Muscle layer of duodenum (tissue), 2 donors: Measurements from ENCODE around the gene PLCG1.

Source experiments
- H3K27ac ChIP-seq: one replicate; pipeline ENCODE4 v1.7.0; 2013; ENCODE audit warnings: mild to moderate bottlenecking, low read length
- H3K27me3 ChIP-seq: one replicate; pipeline ENCODE4 v1.7.0; 2013; ENCODE audit warnings: low read depth, mild to moderate bottlenecking, control low read depth, low read length
- H3K36me3 ChIP-seq, 2 donors: one replicate each; pipeline ENCODE4 v1.7.0; 2013; ENCODE audit warnings: low read length in 2 of 2, control low read depth in 1 of 2, mild to moderate bottlenecking in 1 of 2; ENCODE audit not compliant: insufficient read depth in 2 of 2, control insufficient read depth in 1 of 2
- H3K4me1 ChIP-seq, 2 donors: one replicate each; pipeline ENCODE4 v1.7.0; 2013; ENCODE audit warnings: low read length in 2 of 2, mild to moderate bottlenecking in 2 of 2, control low read depth in 1 of 2, moderate library complexity in 1 of 2; ENCODE audit not compliant: insufficient read depth in 2 of 2, control insufficient read depth in 1 of 2
- H3K4me3 ChIP-seq, 2 donors: one replicate each; pipeline ENCODE4 v1.7.0; 2013; ENCODE audit warnings: low read length in 2 of 2, low read depth in 1 of 2, mild to moderate bottlenecking in 1 of 2
- H3K9me3 ChIP-seq, 2 donors: one replicate each; pipeline ENCODE4 v1.7.0; 2013; ENCODE audit warnings: low read length in 2 of 2, control low read depth in 1 of 2, mild to moderate bottlenecking in 1 of 2; ENCODE audit not compliant: control insufficient read depth in 1 of 2
- donor health status: healthy.

The PLCG1 gene

DNA sequence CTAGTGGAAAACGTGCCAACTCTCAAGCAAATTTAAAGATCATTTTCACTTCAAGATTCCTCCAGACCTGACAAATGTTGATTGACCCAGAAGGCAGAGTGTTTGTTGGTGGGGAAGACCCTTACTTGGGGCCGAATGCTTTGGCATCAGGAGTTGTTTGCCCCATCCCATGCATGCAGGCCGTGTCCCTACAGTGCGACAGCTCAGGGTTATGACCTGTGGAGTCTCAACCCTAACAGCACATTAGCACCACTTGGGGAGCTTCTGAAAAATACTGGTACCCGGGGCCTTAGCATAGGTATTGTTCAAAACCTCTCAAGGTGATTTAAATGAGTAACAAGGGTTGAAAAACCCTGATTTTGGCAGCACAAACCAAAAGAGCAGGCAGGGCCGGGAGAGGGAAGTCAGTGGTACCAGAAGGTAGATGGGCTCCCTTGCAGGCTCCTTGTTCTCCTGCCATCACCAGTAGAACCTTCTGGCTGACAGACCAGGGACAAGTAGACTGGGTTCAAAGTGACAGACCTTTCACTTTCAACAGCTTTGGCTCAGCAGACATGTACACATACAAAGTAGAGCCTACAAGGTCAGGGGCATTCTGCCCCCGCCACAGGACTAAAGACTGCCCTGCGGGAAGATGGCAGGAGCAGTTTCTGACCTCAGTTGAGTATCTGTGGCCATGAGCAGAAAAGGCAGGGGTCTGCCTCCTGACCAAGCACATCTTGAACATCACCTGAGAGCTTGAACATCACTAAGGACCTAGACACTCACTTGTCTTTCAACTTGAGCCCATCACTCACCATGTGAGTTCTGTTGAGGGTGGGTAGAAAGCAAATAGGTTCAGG, 39.6 kb downstream of the PLCG1 start:
- Histone ChIP-seq H3K9me3 (no peaks in the 10 kb centered on the region), H3K27me3 (no peaks in the 10 kb centered on the region), H3K4me1 (peaks cover 10 to 43% of the 10 kb centered on the region in 2 donors), H3K36me3 (peaks cover 18 to 27% of the 10 kb centered on the region in 2 donors), H3K4me3 (no peak overlapping the region), H3K27ac (peak overlapping the region; percentile 35)

DNA sequence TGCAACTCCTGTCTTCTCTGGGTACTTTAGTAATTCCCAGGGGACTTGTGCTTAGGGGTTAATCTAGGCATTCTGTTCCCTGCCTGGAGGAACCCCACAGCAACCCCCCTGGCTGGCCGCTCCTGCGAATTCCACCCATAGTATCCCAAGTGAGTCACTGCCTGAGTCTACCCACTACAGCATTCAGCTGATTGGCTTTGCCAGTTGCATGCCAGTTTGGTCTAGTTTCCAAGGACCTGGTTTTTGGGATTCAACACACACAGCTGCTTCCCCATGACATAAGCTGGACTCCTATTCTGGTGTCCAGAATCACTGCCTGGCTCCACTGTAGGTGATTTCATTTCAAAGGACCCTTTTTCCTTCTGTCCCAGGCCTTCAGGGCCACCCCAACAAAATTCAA, 40.3 kb downstream of the PLCG1 start:
- peaks cover 5 to 39% of the 10 kb centered on the region in 2 donors for H3K4me1 ChIP-seq
- no peak overlapping the region for H3K4me3 ChIP-seq
- peaks cover 18 to 22% of the 10 kb centered on the region in 2 donors for H3K36me3 ChIP-seq
- peak overlapping the region; percentile 73 for H3K27ac ChIP-seq
- H3K9me3 ChIP-seq = no peaks in the 10 kb centered on the region
- no peaks in the 10 kb centered on the region for H3K27me3 ChIP-seq

DNA sequence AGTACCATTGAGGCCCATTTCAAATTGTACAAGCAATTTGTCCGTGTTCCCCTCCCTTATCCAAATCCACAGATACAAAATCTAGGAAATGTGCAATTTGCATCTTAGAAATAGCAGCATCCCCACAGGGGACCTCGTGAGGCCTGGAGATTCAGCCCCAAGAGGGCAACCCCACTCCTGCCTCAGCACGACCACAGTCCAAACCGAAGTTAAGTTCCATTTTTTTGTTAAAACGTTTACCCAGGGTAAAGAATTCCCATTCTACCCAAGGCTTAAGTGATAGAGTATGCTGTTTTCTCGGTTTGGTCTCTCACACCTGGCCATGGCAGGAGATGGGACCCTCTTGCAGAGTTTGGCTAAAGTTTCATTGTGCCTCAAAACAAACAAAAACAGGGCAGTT, 41.2 kb downstream of the PLCG1 start:
- peaks cover 3 to 31% of the 10 kb centered on the region in 2 donors for H3K4me1 ChIP-seq
- H3K36me3 ChIP-seq = peaks cover 21 to 22% of the 10 kb centered on the region in 2 donors
- no peaks in the 10 kb centered on the region for H3K27me3 ChIP-seq
- no peaks in the 10 kb centered on the region for H3K9me3 ChIP-seq
- no peak overlapping the region for H3K4me3 ChIP-seq
- peak overlapping the region; percentile 73 for H3K27ac ChIP-seq

DNA sequence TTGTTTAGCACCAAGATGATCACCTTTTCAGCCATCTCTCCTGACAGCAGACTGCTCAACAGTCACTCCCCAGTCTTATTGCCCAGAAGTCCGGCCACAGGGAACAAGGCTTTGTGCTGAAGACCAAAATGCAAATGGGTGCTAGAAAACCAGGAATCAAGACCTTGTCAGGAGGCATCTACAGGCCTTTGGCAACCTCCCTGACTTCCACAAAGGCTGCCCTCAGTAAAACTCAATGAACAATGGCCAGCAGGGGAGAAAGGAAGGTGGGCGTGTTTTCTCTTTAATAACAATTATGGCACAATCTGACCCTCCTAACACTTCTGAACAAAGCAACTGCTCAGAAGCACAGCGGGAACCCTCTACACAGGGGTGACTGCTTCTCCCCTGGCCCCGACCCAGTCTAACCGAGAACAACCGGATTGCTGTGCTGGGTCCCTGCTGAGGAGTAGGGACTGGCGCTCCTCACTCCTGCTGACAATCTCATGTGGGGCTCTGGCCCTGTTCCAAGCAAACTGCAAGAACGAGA, 41.6 kb downstream of the PLCG1 start:
- Histone ChIP-seq H3K36me3 (peaks cover 17 to 20% of the 10 kb centered on the region in 2 donors), H3K4me3 (no peak overlapping the region), H3K27me3 (no peaks in the 10 kb centered on the region), H3K9me3 (no peaks in the 10 kb centered on the region), H3K27ac (peak overlapping the region; percentile 73), H3K4me1 (peaks cover 3 to 31% of the 10 kb centered on the region in 2 donors)

DNA sequence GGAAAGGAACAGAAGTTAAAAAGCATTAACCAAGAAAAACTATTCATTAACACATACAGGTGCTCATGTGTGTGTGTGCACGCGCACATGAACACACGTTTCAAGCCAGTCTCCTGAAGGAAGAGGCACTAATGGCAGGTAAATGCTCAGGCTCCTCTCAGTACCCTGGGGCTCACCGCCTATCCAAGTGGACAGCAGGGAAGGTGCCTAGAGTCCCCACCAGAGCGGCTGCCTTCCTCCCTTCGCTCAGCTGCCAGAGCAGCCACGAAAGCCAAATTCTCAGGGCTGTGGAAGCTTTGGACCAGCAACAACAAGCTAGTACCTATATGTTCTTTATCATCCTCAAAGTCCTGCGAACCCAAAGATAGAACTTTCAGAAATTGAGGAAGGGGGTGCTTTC, 42.6 kb downstream of the PLCG1 start:
- no peaks in the 10 kb centered on the region for H3K27me3 ChIP-seq
- H3K4me1 ChIP-seq = peaks cover 3 to 26% of the 10 kb centered on the region in 2 donors
- no peak overlapping the region for H3K4me3 ChIP-seq
- no peaks in the 10 kb centered on the region for H3K9me3 ChIP-seq
- H3K27ac ChIP-seq = no peak overlapping the region
- peaks cover 11 to 20% of the 10 kb centered on the region in 2 donors for H3K36me3 ChIP-seq

DNA sequence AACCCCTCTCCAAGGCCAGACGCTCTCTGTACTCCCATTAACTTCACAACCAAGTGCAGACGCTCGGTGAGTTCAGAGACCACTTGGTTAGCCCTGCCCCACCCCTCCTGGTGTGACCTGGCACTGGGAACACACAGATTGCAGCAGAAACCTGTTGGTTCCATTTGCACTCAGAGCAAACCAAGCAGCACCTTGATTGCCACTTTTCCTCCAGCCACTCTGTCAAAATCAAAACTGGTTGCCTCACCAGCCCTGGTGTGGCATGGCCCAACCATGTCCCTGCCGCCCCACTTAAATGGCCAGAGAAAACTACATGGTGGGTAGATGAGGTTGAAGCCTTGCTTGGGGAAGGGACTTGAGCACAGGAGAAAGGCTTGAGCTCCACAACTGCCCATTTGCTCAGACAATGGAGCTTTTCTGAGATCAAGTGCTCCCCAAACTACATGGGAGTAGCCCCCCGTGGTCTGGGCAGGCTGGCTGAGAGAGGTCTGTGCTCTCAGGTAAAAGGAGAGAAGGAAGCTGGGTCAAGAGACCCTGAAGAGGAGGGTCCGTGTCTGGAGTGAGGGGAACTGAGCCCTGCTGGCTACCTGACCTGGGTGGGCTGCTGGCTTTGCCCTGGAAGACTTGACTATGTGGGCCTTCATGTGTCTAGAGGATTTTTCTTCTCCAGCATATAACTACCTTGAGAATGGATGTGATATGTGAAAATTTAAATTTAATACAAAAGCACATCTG, 43.4 kb downstream of the PLCG1 start:
- Histone ChIP-seq H3K27me3 (no peaks in the 10 kb centered on the region), H3K9me3 (no peaks in the 10 kb centered on the region), H3K36me3 (peaks cover 11 to 16% of the 10 kb centered on the region in 2 donors), H3K27ac (no peak overlapping the region), H3K4me1 (peaks cover 3 to 18% of the 10 kb centered on the region in 2 donors), H3K4me3 (no peak overlapping the region)

DNA sequence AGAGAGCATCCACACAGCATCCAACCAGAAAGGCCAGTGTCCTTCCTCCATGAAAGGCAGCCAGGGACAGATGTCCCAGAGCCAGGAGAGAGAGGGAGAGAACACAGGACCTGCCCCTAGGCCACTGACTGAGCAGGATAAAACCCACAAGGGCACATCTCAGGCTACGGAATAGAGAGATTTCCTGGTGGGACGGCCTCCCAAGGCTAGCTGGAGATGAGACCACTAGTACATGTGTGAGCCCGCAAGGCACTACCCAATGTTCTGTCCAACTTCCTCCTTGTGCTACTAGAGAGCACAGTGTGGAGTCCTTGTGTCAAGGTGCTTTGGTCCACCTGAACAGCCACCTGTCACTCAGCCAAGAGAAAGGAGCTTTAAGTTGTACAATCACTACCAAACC, 44.2 kb downstream of the PLCG1 start:
- Histone ChIP-seq H3K4me1 (peaks cover 3 to 18% of the 10 kb centered on the region in 2 donors), H3K27me3 (no peaks in the 10 kb centered on the region), H3K9me3 (no peaks in the 10 kb centered on the region), H3K4me3 (no peak overlapping the region), H3K36me3 (peaks cover 6 to 16% of the 10 kb centered on the region in 2 donors), H3K27ac (no peak overlapping the region)

DNA sequence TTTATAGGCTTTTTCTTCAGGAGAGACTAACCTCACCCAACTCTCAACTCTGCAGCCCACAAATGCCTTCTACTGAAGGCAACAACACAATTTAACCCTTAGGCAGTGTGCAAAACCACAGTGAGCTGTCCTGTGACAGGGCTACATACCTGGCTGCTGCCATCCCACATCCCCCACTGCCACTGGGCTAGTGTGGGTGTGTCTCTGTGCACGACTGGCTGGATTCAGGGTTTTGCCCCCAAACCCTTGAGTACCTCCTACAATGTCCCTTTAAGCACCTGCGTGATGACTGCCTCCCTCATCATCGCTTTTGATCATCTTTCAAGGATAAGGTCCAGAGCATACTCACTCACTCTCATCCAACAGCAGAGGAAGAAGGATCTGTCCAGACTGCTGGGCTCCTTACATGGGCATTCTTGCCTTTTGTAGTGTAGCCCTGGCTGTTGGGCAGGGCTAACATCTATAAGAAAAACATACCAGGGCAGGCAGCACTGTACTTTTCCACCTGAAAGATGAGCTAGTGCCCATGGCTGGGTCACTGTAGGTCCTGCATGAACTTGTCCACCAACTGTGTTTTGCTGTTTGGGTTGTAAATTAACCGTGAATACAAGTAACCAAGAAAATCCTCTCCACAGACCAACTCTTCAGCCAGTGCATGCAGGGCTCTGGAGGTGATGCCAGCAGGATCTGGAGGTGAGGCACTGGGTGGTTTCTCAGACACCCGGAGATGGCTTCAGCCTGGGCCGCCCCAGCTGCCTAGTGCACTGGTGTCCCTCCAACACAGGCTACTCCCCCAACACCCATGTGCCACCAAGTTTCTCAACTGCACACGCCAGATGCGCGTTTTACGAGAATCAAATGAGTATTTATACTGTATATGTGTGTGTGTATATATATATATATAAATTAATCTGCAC, 45.2 kb downstream of the PLCG1 start:
- Histone ChIP-seq H3K4me1 (peaks cover 3 to 14% of the 10 kb centered on the region in 2 donors), H3K4me3 (no peak overlapping the region), H3K27me3 (no peaks in the 10 kb centered on the region), H3K36me3 (peaks cover 4 to 16% of the 10 kb centered on the region in 2 donors), H3K27ac (no peak overlapping the region), H3K9me3 (no peaks in the 10 kb centered on the region)

DNA sequence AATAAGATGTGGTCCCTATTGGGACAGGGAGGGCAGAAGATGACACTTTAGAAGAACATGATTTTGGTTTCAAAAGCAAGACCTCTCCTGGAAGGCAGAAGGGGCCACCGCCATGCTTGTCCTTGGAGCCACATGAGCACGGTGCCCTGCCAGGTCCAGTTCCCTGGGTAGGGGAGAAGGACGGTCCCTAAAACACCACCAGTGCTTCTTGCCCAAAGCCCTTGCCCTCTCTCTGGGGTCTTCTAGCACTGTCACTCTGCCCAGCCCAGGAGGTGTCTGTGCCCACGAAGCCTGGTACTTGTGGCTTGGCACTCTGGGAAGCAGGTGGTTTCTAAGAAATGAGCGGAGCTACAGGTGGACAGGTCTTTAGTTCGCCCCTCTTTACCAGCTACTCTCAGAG, 46.0 kb downstream of the PLCG1 start:
- no peak overlapping the region for H3K4me3 ChIP-seq
- no peak overlapping the region for H3K27ac ChIP-seq
- no peaks in the 10 kb centered on the region for H3K9me3 ChIP-seq
- H3K4me1 ChIP-seq = peaks cover 0 to 7% of the 10 kb centered on the region in 2 donors
- no peaks in the 10 kb centered on the region for H3K27me3 ChIP-seq
- H3K36me3 ChIP-seq = peaks cover 4 to 16% of the 10 kb centered on the region in 2 donors

DNA sequence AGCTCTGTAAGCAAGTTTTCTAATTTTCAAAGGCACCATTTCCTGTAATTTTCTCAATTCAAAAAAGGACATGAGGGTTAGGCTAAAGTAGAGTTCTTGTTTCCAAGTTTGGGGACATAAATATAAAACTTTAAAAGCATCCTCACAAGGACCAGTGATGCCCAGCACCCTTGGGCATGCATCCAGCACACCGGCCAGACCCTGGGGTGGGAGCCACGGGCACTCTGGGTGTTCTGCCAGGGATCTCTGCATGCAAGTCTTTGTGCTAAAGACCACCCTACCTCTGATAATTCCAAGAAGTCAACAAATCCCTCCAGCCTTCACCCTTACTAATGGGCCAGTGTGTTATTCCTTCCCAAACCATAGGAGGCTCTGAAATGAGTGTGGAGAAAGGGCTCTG, 46.5 kb downstream of the PLCG1 start:
- Histone ChIP-seq H3K27me3 (no peaks in the 10 kb centered on the region), H3K4me3 (no peak overlapping the region), H3K27ac (no peak overlapping the region), H3K9me3 (no peaks in the 10 kb centered on the region), H3K36me3 (peaks cover 4 to 16% of the 10 kb centered on the region in 2 donors), H3K4me1 (peaks cover 0 to 5% of the 10 kb centered on the region in 2 donors)
